Uterus (tissue), 4 donors: ENCODE results near the gene SPON1. TPM values are rescaled to one million over a fixed set of nuclear protein-coding genes. Genes with fewer than 3 reads are reported as not detected.
"Not testable (repeated sequence)": the region's sequence is repeated elsewhere in the genome, so short reads cannot be mapped to it uniquely, and the experiment has no call there.

ENCODE experiments used
- DNase-seq, 2 donors: peaks; one replicate each; pipeline ENCODE4 v3.0.0-alpha.2; 2019 to 2020
- H3K27ac ChIP-seq, 2 donors: fragments of 200-600 bp; sonication (generic); 1 replicate in 1 of 2; 2 replicates in 1 of 2; pipeline ENCODE4 v1.5.1; 2016 to 2018
- H3K27me3 ChIP-seq, 2 donors: fragments of 200-600 bp; sonication (generic); one replicate each; pipeline ENCODE4 v1.5.1; 2018 to 2019; ENCODE audit warnings: control low read depth in 1 of 2
- H3K36me3 ChIP-seq, 2 donors: fragments of 200-600 bp; sonication (generic); one replicate each; pipeline ENCODE4 v1.5.1; 2019; ENCODE audit warnings: control low read depth in 1 of 2
- H3K4me1 ChIP-seq, 2 donors: fragments of 200-600 bp; sonication (generic); one replicate each; pipeline ENCODE4 v1.5.1; 2018 to 2019; ENCODE audit warnings: control low read depth in 1 of 2
- H3K4me3 ChIP-seq, 2 donors: fragments of 200-600 bp; sonication (generic); 1 replicate in 1 of 2; 2 replicates in 1 of 2; pipeline ENCODE4 v1.5.1; 2018 to 2019; ENCODE audit warnings: mild to moderate bottlenecking in 1 of 2
- H3K9me3 ChIP-seq, 2 donors: fragments of 200-600 bp; sonication (generic); one replicate each; pipeline ENCODE4 v1.5.1; 2019; ENCODE audit warnings: control low read depth in 1 of 2
- POLR2A ChIP-seq, 2 donors: fragments of 450-650 bp; IDR thresholded peaks; one replicate each; pipeline ENCODE4 v1.6.1; 2016; ENCODE audit warnings: antibody characterized with exemption in 2 of 2, mild to moderate bottlenecking in 1 of 2, moderate library complexity in 1 of 2
- intact Hi-C: fragments of 100-400 bp; cut with DNase I; formaldehyde crosslinking; loops from one replicate; pipeline ENCODE4 v1.15.1; 2023; ENCODE audit warnings: low total_unique reads
- total RNA-seq, 4 donors: library from RNA; depleted of rRNA in 3 of 4; stranded (reverse); fragments of >200 nt in 3 of 4; gene quantifications; one replicate each; pipeline versions ENCODE4 v1.1.0 to v1.2.4, GENCODE V29; 2014 to 2023
- TF ChIP-seq, protein P1 (sequence below), 4 experiments: fragments of 200-600 bp in 2 of 4; fragments of 450-650 bp in 2 of 4; sonication (generic) in 2 of 4; IDR thresholded peaks; one replicate each; pipeline ENCODE4 v1.5.1; 2016 to 2019; ENCODE audit warnings: antibody characterized with exemption in 4 of 4, mild to moderate bottlenecking in 2 of 4, moderate library complexity in 1 of 4
- donor health status: DM: yes; HTN: yes; CAD: no.

Gene SPON1
- total RNA-seq, 4 donors from 2014 or later: 18.8 to 139 (median 28.8) TPM

DNA sequence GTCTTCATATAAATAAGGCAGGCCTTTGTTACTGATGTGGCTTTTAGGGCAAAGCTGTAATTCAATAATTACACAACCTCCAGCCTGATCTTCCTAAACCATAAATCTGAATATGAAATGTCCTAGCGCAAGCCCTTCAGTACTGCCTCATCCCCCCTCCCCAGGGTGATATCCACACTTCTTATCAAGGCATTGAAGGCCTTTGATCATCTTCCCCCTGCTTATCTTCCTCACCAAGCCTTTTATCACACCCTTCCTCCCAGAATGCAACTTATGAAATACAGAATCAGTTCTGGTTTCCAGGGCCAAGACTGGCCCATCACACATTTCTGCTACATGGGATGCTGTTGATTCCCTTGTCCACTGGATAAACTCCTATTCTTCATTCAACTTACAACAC is 12.1 kb downstream of the SPON1 start:
- no peaks in the 10 kb centered on the region for H3K36me3 ChIP-seq
- H3K4me1 ChIP-seq: peaks cover 0 to 7% of the 10 kb centered on the region in 2 donors
- intact Hi-C loops: no loop called here
- H3K4me3 ChIP-seq: no peak overlapping the region
- H3K27ac ChIP-seq: no peak overlapping the region
- no peak for DNase-seq
- no peaks in the 10 kb centered on the region for H3K27me3 ChIP-seq
- H3K9me3 ChIP-seq: no peaks in the 10 kb centered on the region
- no peak for TF ChIP-seq POLR2A (IDR thresholded peaks at IDR 0.05)
- TF ChIP-seq, protein P1, sequence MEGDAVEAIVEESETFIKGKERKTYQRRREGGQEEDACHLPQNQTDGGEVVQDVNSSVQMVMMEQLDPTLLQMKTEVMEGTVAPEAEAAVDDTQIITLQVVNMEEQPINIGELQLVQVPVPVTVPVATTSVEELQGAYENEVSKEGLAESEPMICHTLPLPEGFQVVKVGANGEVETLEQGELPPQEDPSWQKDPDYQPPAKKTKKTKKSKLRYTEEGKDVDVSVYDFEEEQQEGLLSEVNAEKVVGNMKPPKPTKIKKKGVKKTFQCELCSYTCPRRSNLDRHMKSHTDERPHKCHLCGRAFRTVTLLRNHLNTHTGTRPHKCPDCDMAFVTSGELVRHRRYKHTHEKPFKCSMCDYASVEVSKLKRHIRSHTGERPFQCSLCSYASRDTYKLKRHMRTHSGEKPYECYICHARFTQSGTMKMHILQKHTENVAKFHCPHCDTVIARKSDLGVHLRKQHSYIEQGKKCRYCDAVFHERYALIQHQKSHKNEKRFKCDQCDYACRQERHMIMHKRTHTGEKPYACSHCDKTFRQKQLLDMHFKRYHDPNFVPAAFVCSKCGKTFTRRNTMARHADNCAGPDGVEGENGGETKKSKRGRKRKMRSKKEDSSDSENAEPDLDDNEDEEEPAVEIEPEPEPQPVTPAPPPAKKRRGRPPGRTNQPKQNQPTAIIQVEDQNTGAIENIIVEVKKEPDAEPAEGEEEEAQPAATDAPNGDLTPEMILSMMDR (IDR thresholded peaks at IDR 0.05): no peak

DNA sequence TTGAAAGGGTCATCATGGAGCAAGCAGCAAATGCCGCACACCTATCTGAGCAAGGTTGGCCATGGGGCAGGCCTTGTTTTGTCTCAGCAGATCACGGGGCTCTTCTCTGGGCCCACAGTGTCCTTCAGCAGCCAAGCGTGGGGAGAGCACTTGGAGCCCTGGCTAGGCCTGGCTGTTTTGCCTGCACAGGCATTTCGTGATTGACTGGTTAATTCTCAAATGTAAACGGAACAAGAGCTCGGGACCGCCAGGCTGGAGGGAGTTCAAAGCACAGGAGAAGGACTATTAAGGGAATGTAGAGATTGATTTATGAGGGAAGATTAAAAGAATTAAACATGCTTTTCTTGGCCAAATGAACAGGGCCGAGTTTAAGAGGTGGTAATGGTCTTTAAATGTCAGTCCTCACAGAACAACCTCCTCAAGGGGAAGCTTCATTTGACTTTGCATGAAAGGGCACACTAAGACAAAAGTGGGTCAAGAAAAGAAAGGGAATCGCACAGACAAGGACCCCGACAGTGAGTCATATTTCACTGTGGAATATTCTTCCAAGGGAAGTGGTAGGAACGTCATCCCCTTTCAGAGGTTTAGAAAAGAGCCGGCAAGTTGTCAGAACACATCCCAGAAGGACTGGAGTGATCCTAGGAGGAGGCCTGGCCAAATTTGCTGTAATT is 20.7 kb downstream of the SPON1 start:
- intact Hi-C loops: no loop called here
- H3K36me3 ChIP-seq: no peaks in the 10 kb centered on the region
- DNase-seq: peak; percentile 52 to 68
- H3K4me3 ChIP-seq: no peak overlapping the region
- TF ChIP-seq POLR2A (IDR thresholded peaks at IDR 0.05): no peak
- TF ChIP-seq, protein P1 (IDR thresholded peaks at IDR 0.05): no peak
- H3K27me3 ChIP-seq: no peaks in the 10 kb centered on the region
- H3K27ac ChIP-seq: peak overlapping the region; percentile 64 to 77
- H3K4me1 ChIP-seq: peaks cover 3 to 5% of the 10 kb centered on the region in 2 donors
- no peaks in the 10 kb centered on the region for H3K9me3 ChIP-seq

DNA sequence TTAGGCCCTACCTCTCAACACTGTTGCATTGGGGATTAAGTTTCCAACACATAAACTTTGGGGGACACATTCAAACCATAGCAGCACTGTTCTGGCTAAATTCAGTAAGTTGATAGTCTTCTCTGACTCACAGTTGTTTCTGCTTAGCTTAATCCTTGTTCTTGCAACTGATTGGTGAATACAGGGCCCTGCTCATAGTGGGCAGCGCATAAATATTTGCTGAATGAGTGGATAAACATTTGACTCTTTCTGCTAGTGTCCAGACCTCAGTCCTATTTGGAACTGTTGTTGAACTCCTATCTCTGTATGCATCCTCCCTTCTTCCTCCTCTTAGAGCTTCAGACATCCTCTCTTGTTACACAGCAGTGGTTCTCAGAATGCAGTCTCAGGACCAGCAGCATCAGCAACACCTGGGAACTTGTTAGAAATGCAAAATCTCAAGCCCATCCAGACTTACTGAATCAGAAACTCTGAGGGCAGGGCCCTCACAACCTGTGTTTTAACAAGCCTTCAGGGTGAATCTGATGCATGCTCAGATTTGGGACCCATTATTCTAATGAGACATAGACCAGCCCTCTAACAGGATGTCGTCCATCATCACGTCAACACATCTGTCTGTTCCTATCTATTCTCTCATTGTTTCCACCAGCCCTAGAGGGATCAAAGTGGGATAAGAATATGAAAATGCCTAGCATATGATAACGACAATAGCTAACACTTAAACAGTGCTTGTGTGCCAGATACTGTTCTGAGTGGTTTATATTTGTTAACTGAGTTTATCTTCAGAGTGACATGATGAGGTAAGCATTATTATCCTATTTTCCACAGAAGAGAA is 22.3 kb downstream of the SPON1 start:
- Histone ChIP-seq H3K4me1 (peaks cover 3 to 5% of the 10 kb centered on the region in 2 donors), H3K9me3 (no peaks in the 10 kb centered on the region), H3K27me3 (no peaks in the 10 kb centered on the region), H3K4me3 (no peak overlapping the region), H3K27ac (peak overlapping the region; percentile 32 to 77), H3K36me3 (no peaks in the 10 kb centered on the region)
- intact Hi-C loops: no loop called here
- no peak for DNase-seq
- no peak for TF ChIP-seq POLR2A (IDR thresholded peaks at IDR 0.05)
- TF ChIP-seq, protein P1 (IDR thresholded peaks at IDR 0.05): no peak

DNA sequence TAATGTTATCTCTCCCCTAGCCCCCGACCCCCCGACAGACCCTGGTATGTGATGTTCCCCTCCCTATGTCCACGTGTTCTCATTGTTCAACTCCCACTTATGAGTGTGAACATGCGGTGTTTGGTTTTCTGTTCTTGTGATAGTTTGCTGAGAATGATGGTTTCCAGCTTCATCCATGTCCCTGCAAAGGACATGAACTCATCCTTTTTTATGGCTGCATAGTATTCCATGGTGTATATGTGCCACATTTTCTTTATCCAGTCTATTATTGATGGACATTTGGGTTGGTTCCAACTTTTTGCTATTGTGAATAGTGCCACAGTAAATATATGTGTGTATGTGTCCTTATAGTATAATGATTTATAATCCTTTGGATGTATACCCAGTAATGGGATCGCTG is 24.2 kb downstream of the SPON1 start:
- H3K9me3 ChIP-seq, intact Hi-C loops, H3K27ac ChIP-seq, H3K36me3 ChIP-seq, H3K4me3 ChIP-seq, H3K27me3 ChIP-seq, DNase-seq, H3K4me1 ChIP-seq: not testable (repeated sequence)

DNA sequence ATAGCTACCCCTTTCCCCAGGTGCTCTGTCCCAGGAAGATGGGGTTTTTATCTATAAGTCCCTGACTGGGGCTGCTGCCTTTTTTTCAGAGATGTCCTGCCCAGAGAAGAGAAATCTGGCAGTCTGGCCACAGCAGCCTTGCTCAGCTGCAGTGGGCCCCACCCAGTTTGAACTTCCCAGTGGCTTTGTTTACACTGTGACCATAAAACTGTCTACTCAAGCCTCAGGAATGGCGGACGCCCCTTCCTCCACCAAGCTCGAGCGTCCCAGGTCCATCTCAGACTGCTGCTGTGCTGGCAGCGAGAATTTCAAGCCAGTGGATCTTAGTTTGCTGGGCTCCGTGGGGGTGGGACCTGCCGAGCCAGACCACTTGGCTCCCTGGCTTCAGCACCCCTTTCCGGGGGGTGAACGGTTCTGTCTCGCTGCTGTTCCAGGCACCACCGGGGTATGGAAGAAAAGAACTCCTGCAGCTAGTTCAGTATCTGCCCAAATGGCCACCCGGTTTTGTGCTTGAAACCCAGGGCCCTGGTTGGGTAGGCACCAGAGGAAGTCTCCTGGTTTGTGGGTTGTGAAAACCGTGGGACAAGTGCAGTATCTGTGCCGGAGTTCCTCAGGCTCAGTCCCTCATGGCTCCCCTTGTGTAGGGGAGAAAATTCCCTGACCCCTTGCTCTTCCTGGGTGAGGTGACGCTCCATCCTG is 29.8 kb downstream of the SPON1 start:
- H3K4me3 ChIP-seq, H3K27me3 ChIP-seq, intact Hi-C loops: not testable (repeated sequence)

More for the DNA sequence above, 29.8 kb downstream of the SPON1 start:
- H3K27ac ChIP-seq: peak overlapping the region in 1 of 2 donors; percentile 37
- H3K9me3 ChIP-seq, DNase-seq, H3K4me1 ChIP-seq, H3K36me3 ChIP-seq: not testable (repeated sequence)
